GM21423 (cell line): Measurements from ENCODE around the gene TMEM128.
"Not testable (repeated sequence)": the region's sequence is repeated elsewhere in the genome, so short reads cannot be mapped to it uniquely, and the experiment has no call there.

Experiments used
- ATAC-seq: cut with Tn5 transposase; IDR thresholded peaks from one replicate; pipeline ENCODE4 v1.9.1; 2021; ENCODE audit warnings: mild to moderate bottlenecking, moderate library complexity; ENCODE audit not compliant: unreplicated experiment

Gene TMEM128

GRCh38 chr4:4248029-4248884, at the start of gene TMEM128:
Gene TMEM128, minus strand, starts transcription at chr4:4248223. Its CDS starts 21 bp downstream, at chr4:4248202.
- peak; percentile 97 for ATAC-seq

- ATAC-seq: no peak
Observed at GRCh38 chr4:4296283-4296846, 48.3 kb upstream of the TMEM128 start.

- no peak for ATAC-seq
Observed at GRCh38 chr4:4293279-4293678, 45.3 kb upstream of the TMEM128 start.

GRCh38 chr4:4289941-4290850, 42.2 kb upstream of the TMEM128 start, which contains the start of the genes LYAR and ZBTB49:
Gene LYAR, minus strand, starts transcription at chr4:4290154. Its CDS starts 6,412 bp downstream, at chr4:4283742.
Gene ZBTB49, plus strand, starts transcription at chr4:4290251. Its CDS starts 9,695 bp downstream, at chr4:4299946.
- peak; percentile 82 for ATAC-seq

GRCh38 chr4:4289597-4289940, 41.5 kb upstream of the TMEM128 start:
- ATAC-seq: peak; percentile 23

GRCh38 chr4:4289055-4289454, 41.0 kb upstream of the TMEM128 start:
- no peak for ATAC-seq

GRCh38 chr4:4288098-4288497, 40.1 kb upstream of the TMEM128 start:
- ATAC-seq: no peak

GRCh38 chr4:4284827-4285618, 37.0 kb upstream of the TMEM128 start:
- ATAC-seq: no peak

GRCh38 chr4:4281787-4282186, 33.8 kb upstream of the TMEM128 start:
- no peak for ATAC-seq

GRCh38 chr4:4277531-4277930, 29.5 kb upstream of the TMEM128 start:
- ATAC-seq: no peak

- ATAC-seq: no peak
Observed at GRCh38 chr4:4274226-4274625, 26.2 kb upstream of the TMEM128 start.

GRCh38 chr4:4271912-4272311, 23.9 kb upstream of the TMEM128 start:
- no peak for ATAC-seq

- no peak for ATAC-seq
Observed at GRCh38 chr4:4270529-4270928, 22.5 kb upstream of the TMEM128 start.

- no peak for ATAC-seq
Observed at GRCh38 chr4:4269856-4270255, 21.8 kb upstream of the TMEM128 start.

GRCh38 chr4:4269331-4269731, 21.3 kb upstream of the TMEM128 start:
- no peak for ATAC-seq

- no peak for ATAC-seq
Observed at GRCh38 chr4:4268776-4269175, 20.8 kb upstream of the TMEM128 start.

GRCh38 chr4:4267981-4268380, 20.0 kb upstream of the TMEM128 start:
- ATAC-seq: no peak

- ATAC-seq: no peak
Observed at GRCh38 chr4:4260185-4260751, 12.2 kb upstream of the TMEM128 start.

GRCh38 chr4:4259484-4260100, 11.6 kb upstream of the TMEM128 start:
- no peak for ATAC-seq

- not testable (repeated sequence) for ATAC-seq
Observed at GRCh38 chr4:4257705-4258104, 9.7 kb upstream of the TMEM128 start.
